ENCODE results near the gene EPM2A. TPM values are rescaled to one million over a fixed set of nuclear protein-coding genes. Genes with fewer than 3 reads are reported as not detected.

EPM2A gene
- total and polyA plus RNA-seq, 2 of the 4 experiments (the other 2 are of a cell fraction): 2.1 to 4.5 TPM

DNA sequence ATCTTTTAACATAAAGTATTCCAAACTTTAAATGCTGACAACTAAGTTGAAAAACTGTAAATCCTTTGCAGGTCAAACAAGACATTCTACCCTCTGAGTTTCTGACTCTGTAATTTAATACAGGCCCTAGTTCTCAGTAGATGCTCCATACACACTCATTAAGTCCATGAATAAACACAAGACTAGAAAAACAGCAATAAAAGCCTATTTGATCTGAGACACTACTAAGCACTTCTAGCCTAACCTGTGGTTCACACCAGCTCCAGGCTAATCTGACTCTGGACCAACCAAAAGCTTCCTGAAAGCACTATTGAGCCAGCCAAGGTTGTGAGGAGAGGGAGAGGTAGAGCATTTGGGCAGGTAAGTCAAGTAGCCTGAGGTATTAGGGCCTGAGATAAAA is 103.9 kb downstream of the EPM2A start:
- H3K4me1 ChIP-seq (ENCODE audit: control insufficient read depth, insufficient read depth, low read length): peaks cover 2% of the 10 kb centered on the region; the same call in 1 of the 2 replicates
- H4K20me1 ChIP-seq (ENCODE audit: insufficient read depth, low read length): no peaks in the 10 kb centered on the region
- dilution Hi-C loops (cut with HindIII; ENCODE audit: low sequenced_read_pairs, unreplicated experiment) (no loop called here), in situ Hi-C loops (cut with MboI; ENCODE audit: low sequenced_read_pairs) (no loop called here), intact Hi-C loops (cut with micrococcal nuclease) (loop anchor here (5.0 to 10.0 kb wide), 5 partner anchors 256 to 789 kb away; no protein-coding TSS in a partner anchor)
- DNase-seq (no peak), ATAC-seq (ENCODE audit: low read depth) (no peak)
- no peak overlapping the region for H3K9ac ChIP-seq (ENCODE audit: low read depth, low read length)
- H3K23ac ChIP-seq (ENCODE audit: low read depth, low read length): no peak overlapping the region
- H3K4me3 ChIP-seq (ENCODE audit: insufficient read depth, low read depth, low read length): no peak overlapping the region
- H3K9me1 ChIP-seq (ENCODE audit: insufficient read depth, low read length): no peaks in the 10 kb centered on the region
- no peak overlapping the region for H2BK20ac ChIP-seq (ENCODE audit: low read depth, low read length)
- ChIA-PET POLR2A (ENCODE audit: unreplicated experiment) (no interaction called here), CTCF (no interaction called here)
- H3K79me1 ChIP-seq (ENCODE audit: low read depth in 1 of 2, low read length in 2 of 2): no peaks in the 10 kb centered on the region
- H3K27ac ChIP-seq (ENCODE audit: insufficient read depth, low read length): no peak overlapping the region
- no peak overlapping the region for H3K56ac ChIP-seq (ENCODE audit: extremely low read depth, insufficient read depth, low read length)
- no peak overlapping the region for H3K4ac ChIP-seq (ENCODE audit: low read depth, low read length)
- H4K8ac ChIP-seq (ENCODE audit: low read depth in 2 of 2, low read length in 2 of 2): no peak overlapping the region
- H2BK15ac ChIP-seq (ENCODE audit: low read depth, low read length): no peak overlapping the region
- no peak overlapping the region for H2AK9ac ChIP-seq (replicated peaks; ENCODE audit: low read depth, low read length, poor library complexity)
- no peak overlapping the region for H3K14ac ChIP-seq (replicated peaks; ENCODE audit: low read depth, low read length)
- no peak overlapping the region for H4K5ac ChIP-seq (ENCODE audit: low read depth, low read length)
- H3K18ac ChIP-seq (ENCODE audit: low read depth, low read length): no peak overlapping the region
- no peaks in the 10 kb centered on the region for H3K9me3 ChIP-seq (ENCODE audit: control insufficient read depth, insufficient read depth, low read length)
- TF ChIP-seq MAFK (IDR thresholded peaks at IDR 0.05; ENCODE audit: low read depth, low read length) (no peak), RFX5 (IDR thresholded peaks at IDR 0.05; ENCODE audit: low read depth, low read length) (no peak), CEBPB (IDR thresholded peaks at IDR 0.05; ENCODE audit: low read depth, low read length) (no peak), RAD21 (IDR thresholded peaks at IDR 0.05; ENCODE audit: low read length) (no peak), BHLHE40 (IDR thresholded peaks at IDR 0.05; ENCODE audit: low read depth, low read length) (no peak), MAZ (IDR thresholded peaks at IDR 0.05; ENCODE audit: borderline replicate concordance, low read depth, low read length) (no peak), CHD1 (IDR thresholded peaks at IDR 0.05; ENCODE audit: low read depth, low read length) (no peak)
- TF ChIP-seq, protein P1, sequence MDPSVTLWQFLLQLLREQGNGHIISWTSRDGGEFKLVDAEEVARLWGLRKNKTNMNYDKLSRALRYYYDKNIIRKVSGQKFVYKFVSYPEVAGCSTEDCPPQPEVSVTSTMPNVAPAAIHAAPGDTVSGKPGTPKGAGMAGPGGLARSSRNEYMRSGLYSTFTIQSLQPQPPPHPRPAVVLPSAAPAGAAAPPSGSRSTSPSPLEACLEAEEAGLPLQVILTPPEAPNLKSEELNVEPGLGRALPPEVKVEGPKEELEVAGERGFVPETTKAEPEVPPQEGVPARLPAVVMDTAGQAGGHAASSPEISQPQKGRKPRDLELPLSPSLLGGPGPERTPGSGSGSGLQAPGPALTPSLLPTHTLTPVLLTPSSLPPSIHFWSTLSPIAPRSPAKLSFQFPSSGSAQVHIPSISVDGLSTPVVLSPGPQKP (IDR thresholded peaks at IDR 0.05; ENCODE audit: borderline replicate concordance, low read depth, low read length): no peak
- TF ChIP-seq, protein P2, sequence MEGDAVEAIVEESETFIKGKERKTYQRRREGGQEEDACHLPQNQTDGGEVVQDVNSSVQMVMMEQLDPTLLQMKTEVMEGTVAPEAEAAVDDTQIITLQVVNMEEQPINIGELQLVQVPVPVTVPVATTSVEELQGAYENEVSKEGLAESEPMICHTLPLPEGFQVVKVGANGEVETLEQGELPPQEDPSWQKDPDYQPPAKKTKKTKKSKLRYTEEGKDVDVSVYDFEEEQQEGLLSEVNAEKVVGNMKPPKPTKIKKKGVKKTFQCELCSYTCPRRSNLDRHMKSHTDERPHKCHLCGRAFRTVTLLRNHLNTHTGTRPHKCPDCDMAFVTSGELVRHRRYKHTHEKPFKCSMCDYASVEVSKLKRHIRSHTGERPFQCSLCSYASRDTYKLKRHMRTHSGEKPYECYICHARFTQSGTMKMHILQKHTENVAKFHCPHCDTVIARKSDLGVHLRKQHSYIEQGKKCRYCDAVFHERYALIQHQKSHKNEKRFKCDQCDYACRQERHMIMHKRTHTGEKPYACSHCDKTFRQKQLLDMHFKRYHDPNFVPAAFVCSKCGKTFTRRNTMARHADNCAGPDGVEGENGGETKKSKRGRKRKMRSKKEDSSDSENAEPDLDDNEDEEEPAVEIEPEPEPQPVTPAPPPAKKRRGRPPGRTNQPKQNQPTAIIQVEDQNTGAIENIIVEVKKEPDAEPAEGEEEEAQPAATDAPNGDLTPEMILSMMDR (conservative IDR thresholded peaks at IDR 0.05; ENCODE audit: low read depth, low read length): no peak
- H3K27me3 ChIP-seq (ENCODE audit: control insufficient read depth, insufficient read depth, low read length): no peaks in the 10 kb centered on the region
- no peaks in the 10 kb centered on the region for H3K36me3 ChIP-seq (ENCODE audit: control insufficient read depth, insufficient read depth, low read length)
- no peak overlapping the region for H2AFZ ChIP-seq (replicated peaks; ENCODE audit: low read length, poor library complexity)
- H2BK5ac ChIP-seq (ENCODE audit: low read depth, low read length, poor library complexity, severe bottlenecking): no peak overlapping the region
- no peak overlapping the region for H2BK120ac ChIP-seq (ENCODE audit: low read depth, low read length)
- no peak overlapping the region for H2AK5ac ChIP-seq (ENCODE audit: low read depth, low read length)
- no TSS peak for BruUV-seq (replicated peaks)
- no peak overlapping the region for H4K91ac ChIP-seq (ENCODE audit: insufficient read depth, low read depth, low read length)
- no peak overlapping the region for H3K4me2 ChIP-seq (ENCODE audit: low read depth, low read length)
